Measurements from ENCODE around the gene TMEM236. TPM values are rescaled to one million over a fixed set of nuclear protein-coding genes. Genes with fewer than 3 reads are reported as not detected.

The TMEM236 gene
- total and polyA plus RNA-seq, 4 experiments from 2014 or later: 0.03 to 0.17 (median 0.17) TPM; not detected in 1

DNA sequence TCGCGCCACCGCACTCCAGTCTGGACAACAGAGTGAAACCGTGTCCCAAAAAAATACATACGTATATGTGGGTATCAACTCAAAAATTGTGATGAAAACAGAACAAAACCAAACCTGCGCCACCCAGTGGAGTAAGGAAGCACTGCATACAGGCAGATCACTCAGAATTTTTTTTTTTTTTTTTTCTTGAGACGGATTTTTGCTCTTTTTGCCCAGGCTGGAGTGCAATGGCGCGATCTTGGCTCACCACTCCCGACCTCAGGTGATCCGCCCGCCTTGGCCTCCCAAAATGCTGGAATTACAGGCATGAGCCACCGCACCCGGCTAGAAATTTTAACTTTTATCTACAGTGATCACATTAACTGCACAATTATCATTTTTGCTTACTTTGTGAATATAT, 9.1 kb upstream of the TMEM236 start:
- Histone ChIP-seq H3K4me1 (ENCODE audit: insufficient read depth, low read length) (peaks cover 7% of the 10 kb centered on the region), H3K36me3 (ENCODE audit: insufficient read depth, low read length) (no peaks in the 10 kb centered on the region), H3K4me3 (ENCODE audit: low read length in 2 of 2) (no peak overlapping the region), H3K27me3 (ENCODE audit: insufficient read depth, low read length) (no peaks in the 10 kb centered on the region), H3K27ac (ENCODE audit: low read depth, low read length) (no peak overlapping the region), H3K9me3 (ENCODE audit: control insufficient read depth in 1 of 2, low read length in 2 of 2) (no peaks in the 10 kb centered on the region)
- DNase-seq: peak; percentile 52 to 62 (median 58)
- Mint-ChIP-seq H3K4me1 (peaks cover 0 to 9% (median 4%) of the 10 kb centered on the region in 4 donors), H3K27me3 (no peaks in the 10 kb centered on the region), H3K9me3 (no peaks in the 10 kb centered on the region), H3K36me3 (no peaks in the 10 kb centered on the region), H3K4me3 (peak overlapping the region in 1 of 8 donors; percentile 20), H3K27ac (no peak overlapping the region)
- POLR2A ChIA-PET (ENCODE audit: partially characterized antibody): no interaction called here
- CTCF ChIA-PET (ENCODE audit: partially characterized antibody): interaction anchor here (0.8 to 7.2 kb wide), 13 partner anchors 9 to 152 kb away, joined by 3 to 114 read pairs (median 3); partner anchors contain the start of gene STAM
- intact Hi-C loops (cut with micrococcal nuclease): loop anchor here (1.0 to 2.0 kb wide), 2 partner anchors 136 to 914 kb away; no protein-coding TSS in a partner anchor

DNA sequence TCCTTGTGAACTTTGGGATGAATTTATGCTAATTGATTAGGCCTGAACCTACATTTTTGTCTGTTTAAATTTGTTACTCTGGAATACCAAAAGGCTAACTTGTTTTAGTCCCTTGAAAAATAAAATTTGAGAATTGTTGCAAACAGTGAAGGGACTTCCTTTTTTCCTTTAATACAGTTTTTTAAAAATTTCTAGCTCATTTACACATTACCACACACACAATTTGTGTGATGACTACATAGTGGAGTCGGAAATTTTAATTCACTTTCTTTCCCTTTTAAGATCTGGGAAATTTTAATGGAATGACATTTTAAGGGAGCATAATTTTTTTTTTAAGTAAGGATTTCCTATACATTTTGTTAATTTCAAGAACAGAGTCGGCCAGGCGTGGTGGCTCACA, 8.6 kb upstream of the TMEM236 start:
- Mint-ChIP-seq H3K36me3 (no peaks in the 10 kb centered on the region), H3K9me3 (no peaks in the 10 kb centered on the region), H3K27me3 (no peaks in the 10 kb centered on the region), H3K4me1 (peaks cover 0 to 9% (median 4%) of the 10 kb centered on the region in 4 donors), H3K4me3 (no peak overlapping the region), H3K27ac (no peak overlapping the region)
- no peaks in the 10 kb centered on the region for H3K36me3 ChIP-seq (ENCODE audit: insufficient read depth, low read length)
- intact Hi-C loops (cut with micrococcal nuclease): loop anchor here (1.0 to 2.0 kb wide), 2 partner anchors 136 to 915 kb away; no protein-coding TSS in a partner anchor
- peaks cover 7% of the 10 kb centered on the region for H3K4me1 ChIP-seq (ENCODE audit: insufficient read depth, low read length)
- CTCF ChIA-PET (ENCODE audit: partially characterized antibody): interaction anchor here (0.9 to 7.2 kb wide), 4 partner anchors 9 to 143 kb away, joined by 3 to 114 read pairs (median 4); partner anchors contain the start of gene STAM
- POLR2A ChIA-PET (ENCODE audit: partially characterized antibody): no interaction called here
- H3K9me3 ChIP-seq (ENCODE audit: control insufficient read depth in 1 of 2, low read length in 2 of 2): no peaks in the 10 kb centered on the region
- no peak for DNase-seq
- H3K4me3 ChIP-seq (ENCODE audit: low read length in 2 of 2): no peak overlapping the region
- H3K27ac ChIP-seq (ENCODE audit: low read depth, low read length): no peak overlapping the region
- no peaks in the 10 kb centered on the region for H3K27me3 ChIP-seq (ENCODE audit: insufficient read depth, low read length)

DNA sequence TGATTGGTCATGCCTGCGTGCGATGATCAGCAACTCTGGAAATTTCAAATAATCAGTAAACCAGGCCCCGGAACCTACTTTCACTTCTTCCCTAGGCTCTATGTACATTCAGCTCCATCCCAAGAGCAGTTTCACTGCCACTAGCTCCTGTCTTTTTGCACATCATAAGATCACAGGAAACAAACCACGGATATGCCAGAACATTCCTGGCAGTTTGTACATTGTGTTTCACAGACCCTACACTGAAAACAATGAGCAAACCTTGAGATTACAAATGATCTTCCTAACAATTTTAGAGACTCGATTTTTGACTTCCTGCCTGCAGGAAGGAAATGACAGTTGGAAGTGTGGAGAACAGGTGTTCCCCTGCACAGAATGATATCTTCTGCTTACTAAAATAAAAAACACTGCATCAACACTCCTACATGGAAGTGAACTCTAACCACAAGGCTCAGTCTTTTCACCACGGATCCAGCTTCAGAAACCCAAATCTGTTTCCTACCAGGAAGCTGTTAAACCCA, 7.6 kb upstream of the TMEM236 start:
- no peak overlapping the region for H3K27ac ChIP-seq (ENCODE audit: low read depth, low read length)
- Mint-ChIP-seq H3K27me3 (no peaks in the 10 kb centered on the region), H3K36me3 (no peaks in the 10 kb centered on the region), H3K9me3 (no peaks in the 10 kb centered on the region), H3K4me1 (peaks cover 0 to 9% (median 4%) of the 10 kb centered on the region in 4 donors), H3K27ac (no peak overlapping the region), H3K4me3 (no peak overlapping the region)
- H3K4me3 ChIP-seq (ENCODE audit: low read length in 2 of 2): no peak overlapping the region
- H3K9me3 ChIP-seq (ENCODE audit: control insufficient read depth in 1 of 2, low read length in 2 of 2): no peaks in the 10 kb centered on the region
- ChIA-PET CTCF (ENCODE audit: partially characterized antibody) (interaction anchor here (2.2 to 7.2 kb wide), 2 partner anchors 136 to 144 kb away, joined by 4 to 114 read pairs; no protein-coding TSS in a partner anchor), POLR2A (ENCODE audit: partially characterized antibody) (no interaction called here)
- intact Hi-C loops (cut with micrococcal nuclease): no loop called here
- peaks cover 7% of the 10 kb centered on the region for H3K4me1 ChIP-seq (ENCODE audit: insufficient read depth, low read length)
- no peak for DNase-seq
- H3K27me3 ChIP-seq (ENCODE audit: insufficient read depth, low read length): no peaks in the 10 kb centered on the region
- no peaks in the 10 kb centered on the region for H3K36me3 ChIP-seq (ENCODE audit: insufficient read depth, low read length)

DNA sequence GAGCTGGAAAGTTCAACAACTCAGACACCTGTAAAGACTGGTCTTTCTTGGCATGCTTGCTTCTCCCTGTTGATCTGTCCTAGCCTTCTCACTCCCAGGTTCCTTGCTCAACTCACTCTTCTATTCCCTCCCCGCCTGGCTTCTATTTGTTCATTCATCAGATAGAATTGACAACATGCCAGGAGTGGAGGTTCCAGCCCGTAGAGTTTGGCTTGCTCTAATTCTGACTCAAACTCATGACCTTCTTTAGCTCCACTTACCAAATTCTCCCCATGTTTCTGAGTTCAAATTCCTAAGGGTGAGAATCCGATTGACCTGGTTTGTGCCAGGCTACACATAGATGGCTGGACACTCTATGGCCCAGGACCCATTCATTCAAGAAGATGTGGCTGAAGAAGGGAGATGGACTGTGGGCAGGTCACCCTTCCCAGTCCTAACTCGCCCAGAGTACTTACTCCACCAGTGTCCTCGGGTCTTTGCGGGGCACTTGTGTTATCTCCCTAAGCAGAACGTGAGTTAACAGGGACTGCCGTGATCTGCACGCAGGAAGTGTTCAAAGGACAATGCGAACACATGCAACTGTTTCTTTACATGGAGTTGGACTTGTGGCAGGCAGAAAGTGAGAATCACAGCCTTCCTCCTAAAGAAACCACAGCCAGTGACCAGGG, 4.0 kb upstream of the TMEM236 start:
- Histone ChIP-seq H3K4me1 (ENCODE audit: insufficient read depth, low read length) (peaks cover 2% of the 10 kb centered on the region), H3K9me3 (ENCODE audit: control insufficient read depth in 1 of 2, low read length in 2 of 2) (no peaks in the 10 kb centered on the region), H3K27me3 (ENCODE audit: insufficient read depth, low read length) (no peaks in the 10 kb centered on the region), H3K4me3 (ENCODE audit: low read length in 2 of 2) (no peak overlapping the region), H3K27ac (ENCODE audit: low read depth, low read length) (no peak overlapping the region), H3K36me3 (ENCODE audit: insufficient read depth, low read length) (no peaks in the 10 kb centered on the region)
- Mint-ChIP-seq H3K9me3 (no peaks in the 10 kb centered on the region), H3K27me3 (no peaks in the 10 kb centered on the region), H3K36me3 (no peaks in the 10 kb centered on the region), H3K4me1 (peaks cover 0 to 5% (median 1%) of the 10 kb centered on the region in 4 donors), H3K27ac (no peak overlapping the region), H3K4me3 (no peak overlapping the region)
- intact Hi-C loops (cut with micrococcal nuclease): no loop called here
- no peak for DNase-seq
- POLR2A ChIA-PET (ENCODE audit: partially characterized antibody): no interaction called here
- CTCF ChIA-PET (ENCODE audit: partially characterized antibody): interaction anchor here (0.8 to 1.5 kb wide), 2 partner anchors 11 to 139 kb away, joined by 3 to 4 read pairs; no protein-coding TSS in a partner anchor

DNA sequence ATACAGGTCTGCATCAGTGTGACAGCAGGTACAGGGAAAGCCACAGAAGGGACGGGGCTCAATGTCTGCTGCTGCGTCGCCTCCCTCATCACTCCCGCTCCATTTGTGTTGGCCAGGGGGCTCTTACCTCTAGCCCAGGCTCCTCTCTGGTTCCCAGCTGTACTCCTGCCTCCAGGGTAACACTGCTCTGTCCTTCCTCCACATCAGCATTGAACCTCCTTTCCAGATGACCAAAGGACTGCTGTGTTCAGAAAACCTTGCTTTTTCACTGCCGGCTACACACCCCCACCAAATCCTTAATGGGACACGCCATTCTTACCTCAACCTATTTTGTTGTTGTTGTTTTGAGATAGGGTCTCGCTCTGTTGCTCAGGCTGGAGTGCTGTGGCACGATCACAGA, 2.1 kb upstream of the TMEM236 start:
- CTCF ChIA-PET (ENCODE audit: partially characterized antibody): no interaction called here

DNA sequence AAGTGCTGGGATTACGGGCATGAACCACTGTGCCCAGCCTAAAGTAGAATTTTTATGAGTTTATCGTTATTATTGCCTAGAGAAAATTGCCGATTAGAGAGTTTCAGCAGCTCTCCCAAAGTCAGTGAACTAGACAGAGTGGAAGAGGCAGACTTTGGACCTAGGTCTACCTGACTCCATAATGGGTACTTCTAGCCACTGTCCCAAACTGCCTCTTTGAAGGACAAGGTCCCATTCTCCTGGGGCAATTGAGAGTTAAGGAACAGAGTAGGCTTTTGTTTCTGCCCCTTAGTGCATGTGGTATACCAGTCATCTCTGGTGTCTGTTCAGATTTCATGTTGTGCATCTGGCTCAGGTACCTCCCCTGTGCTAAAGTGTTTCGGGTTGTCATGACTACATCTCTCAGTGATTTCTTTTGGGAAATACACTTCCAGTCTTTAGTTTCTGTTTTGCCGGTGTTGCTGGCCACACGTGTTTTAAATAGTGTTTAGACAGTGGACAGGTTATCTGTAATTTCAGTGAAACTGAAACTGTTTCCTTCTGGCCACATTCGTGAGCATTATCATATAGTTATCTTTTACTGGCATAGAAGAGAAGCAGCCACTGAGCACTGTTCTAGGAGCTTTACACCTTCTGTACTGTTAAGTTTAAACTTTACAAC, 4.7 kb downstream of the TMEM236 start:
- Histone ChIP-seq H3K4me3 (ENCODE audit: low read length in 2 of 2) (no peak overlapping the region), H3K36me3 (ENCODE audit: insufficient read depth, low read length) (no peaks in the 10 kb centered on the region), H3K9me3 (ENCODE audit: control insufficient read depth in 1 of 2, low read length in 2 of 2) (no peaks in the 10 kb centered on the region), H3K27ac (ENCODE audit: low read depth, low read length) (no peak overlapping the region), H3K4me1 (ENCODE audit: insufficient read depth, low read length) (no peaks in the 10 kb centered on the region), H3K27me3 (ENCODE audit: insufficient read depth, low read length) (no peaks in the 10 kb centered on the region)
- intact Hi-C loops (cut with micrococcal nuclease): no loop called here
- no peaks in the 10 kb centered on the region for H3K36me3 Mint-ChIP-seq
- ChIA-PET CTCF (ENCODE audit: partially characterized antibody) (no interaction called here), POLR2A (ENCODE audit: partially characterized antibody) (no interaction called here)
- no peak for DNase-seq
- H3K4me3 Mint-ChIP-seq: peak overlapping the region in 2 of 8 donors; percentile 6 to 44
- peaks cover 2 to 5% (median 3%) of the 10 kb centered on the region in 4 donors for H3K4me1 Mint-ChIP-seq
- H3K9me3 Mint-ChIP-seq: peaks cover 0 to 2% (median 0%) of the 10 kb centered on the region in 8 donors
- H3K27ac Mint-ChIP-seq: peak overlapping the region in 1 of 7 donors; percentile 23
- H3K27me3 Mint-ChIP-seq: no peaks in the 10 kb centered on the region

More for the DNA sequence above, 2.1 kb upstream of the TMEM236 start:
- Histone ChIP-seq H3K4me3 (ENCODE audit: low read length in 2 of 2) (no peak overlapping the region), H3K27me3 (ENCODE audit: insufficient read depth, low read length) (no peaks in the 10 kb centered on the region), H3K9me3 (ENCODE audit: control insufficient read depth in 1 of 2, low read length in 2 of 2) (no peaks in the 10 kb centered on the region), H3K27ac (ENCODE audit: low read depth, low read length) (no peak overlapping the region), H3K36me3 (ENCODE audit: insufficient read depth, low read length) (no peaks in the 10 kb centered on the region), H3K4me1 (ENCODE audit: insufficient read depth, low read length) (no peaks in the 10 kb centered on the region)
- Mint-ChIP-seq H3K9me3 (no peaks in the 10 kb centered on the region), H3K4me3 (no peak overlapping the region), H3K36me3 (no peaks in the 10 kb centered on the region), H3K4me1 (no peaks in the 10 kb centered on the region), H3K27me3 (no peaks in the 10 kb centered on the region), H3K27ac (no peak overlapping the region)
- POLR2A ChIA-PET (ENCODE audit: partially characterized antibody): no interaction called here
- DNase-seq: no peak
- intact Hi-C loops (cut with micrococcal nuclease): no loop called here

GRCh38 chr10:17758200-17758599, 6.2 kb downstream of the TMEM236 start:
- H3K27ac ChIP-seq (ENCODE audit: low read depth, low read length): no peak overlapping the region
- H3K27me3 ChIP-seq (ENCODE audit: insufficient read depth, low read length): no peaks in the 10 kb centered on the region
- no peaks in the 10 kb centered on the region for H3K27me3 Mint-ChIP-seq
- H3K4me3 ChIP-seq (ENCODE audit: low read length in 2 of 2): no peak overlapping the region
- peaks cover 3 to 5% (median 4%) of the 10 kb centered on the region in 4 donors for H3K4me1 Mint-ChIP-seq
- no peak overlapping the region for H3K4me3 Mint-ChIP-seq
- DNase-seq: no peak
- POLR2A ChIA-PET (ENCODE audit: partially characterized antibody): no interaction called here
- intact Hi-C loops (cut with micrococcal nuclease): no loop called here
- H3K4me1 ChIP-seq (ENCODE audit: insufficient read depth, low read length): no peaks in the 10 kb centered on the region
- CTCF ChIA-PET (ENCODE audit: partially characterized antibody): no interaction called here
- no peaks in the 10 kb centered on the region for H3K9me3 ChIP-seq (ENCODE audit: control insufficient read depth in 1 of 2, low read length in 2 of 2)
- H3K36me3 ChIP-seq (ENCODE audit: insufficient read depth, low read length): no peaks in the 10 kb centered on the region
- H3K36me3 Mint-ChIP-seq: no peaks in the 10 kb centered on the region
- peaks cover 0 to 2% (median 0%) of the 10 kb centered on the region in 8 donors for H3K9me3 Mint-ChIP-seq
- no peak overlapping the region for H3K27ac Mint-ChIP-seq
